Endothelial cell of umbilical vein (primary cell): ENCODE measurements around the gene RGS11. TPM values are rescaled to one million over a fixed set of nuclear protein-coding genes. Genes with fewer than 3 reads are reported as not detected.

ENCODE experiments used
- BruUV-seq: library from RNA; stranded (reverse); fragments of 400-500 nt; replicated peaks from 2 replicates; lab custom pipeline; 2021; lab: Mats Ljungman, UMichigan
- CTCF ChIA-PET: fragments of 300-600, 350-600 bp; sonication (Branson Sonifier 250); formaldehyde crosslinking; loops from one replicate; lab custom pipeline; 2021; ENCODE audit warnings: antibody characterized with exemption, inconsistent platforms; lab: Charles Lee
- POLR2A ChIA-PET: fragments of 300-600, 350-600 bp; sonication (Branson Sonifier 250); formaldehyde crosslinking; loops from one replicate; lab custom pipeline; 2021; ENCODE audit warnings: antibody characterized with exemption, inconsistent platforms; lab: Charles Lee
- DNase-seq: peaks from one replicate; pipeline ENCODE4 v3.0.0-alpha.2; 2011; ENCODE audit warnings: low read depth, low spot score
- FAIRE-seq: peaks from 2 replicates; lab custom pipeline; 2011; peaks lifted over from hg19 to GRCh38; lab: Jason Lieb, UNC
- H2AFZ ChIP-seq: 2 replicates; pipeline ENCODE4 v1.6.0; 2012; ENCODE audit warnings: low read depth, low read length, control low read depth, inconsistent platforms
- H3K27ac ChIP-seq: 2 replicates; pipeline ENCODE4 v1.5.1; 2011; ENCODE audit warnings: low read depth, mild to moderate bottlenecking, control low read depth, low read length, moderate library complexity; ENCODE audit not compliant: insufficient read depth
- H3K27me3 ChIP-seq, 2 experiments: 2 replicates each; pipeline versions ENCODE4 v1.6.0 to v1.6.1; 2011; ENCODE audit warnings: low read length in 2 of 2, mixed read lengths in 1 of 2; ENCODE audit not compliant: control insufficient read depth in 2 of 2, insufficient read depth in 2 of 2
- H3K36me3 ChIP-seq, 2 experiments: 2 replicates in 1 of 2; 3 replicates in 1 of 2; pipeline ENCODE4 v1.5.1; 2011; ENCODE audit warnings: low read length in 2 of 2, mild to moderate bottlenecking in 1 of 2, moderate library complexity in 1 of 2; ENCODE audit not compliant: control insufficient read depth in 2 of 2, insufficient read depth in 2 of 2; ENCODE audit errors: extremely low read depth in 1 of 2
- H3K4me1 ChIP-seq: 3 replicates; pipeline ENCODE4 v1.5.1; 2011; ENCODE audit warnings: mild to moderate bottlenecking, low read length; ENCODE audit not compliant: control insufficient read depth, insufficient read depth; ENCODE audit errors: extremely low read depth
- H3K4me2 ChIP-seq: 2 replicates; pipeline ENCODE4 v1.6.1; 2011; ENCODE audit warnings: low read length, control low read depth, mixed read lengths; ENCODE audit not compliant: insufficient read depth
- H3K4me3 ChIP-seq, 3 experiments: fragments of 200-600 bp in 1 of 3; sonication (generic), shearing (Covaris generic) in 1 of 3; replicated peaks in 1 of 3; 2 replicates each; pipeline ENCODE4 v1.5.1; 2011 to 2016; ENCODE audit warnings: control low read depth in 3 of 3, low read length in 3 of 3, mild to moderate bottlenecking in 2 of 3, inconsistent platforms in 1 of 3, low read depth in 1 of 3, moderate library complexity in 1 of 3; ENCODE audit not compliant: insufficient read depth in 1 of 3
- H3K79me2 ChIP-seq: 2 replicates; pipeline ENCODE4 v1.6.0; 2012; ENCODE audit warnings: low read length, inconsistent platforms; ENCODE audit not compliant: control insufficient read depth, insufficient read depth
- H3K9ac ChIP-seq: replicated peaks from 2 replicates; pipeline ENCODE3; 2011; ENCODE audit warnings: low read length, control low read depth; ENCODE audit not compliant: insufficient read depth; ENCODE audit errors: extremely low read depth
- H3K9me1 ChIP-seq: replicated peaks from 3 replicates; pipeline ENCODE4 v1.6.0; 2011; ENCODE audit warnings: mild to moderate bottlenecking, low read length; ENCODE audit not compliant: control insufficient read depth, insufficient read depth; ENCODE audit errors: extremely low read depth
- H3K9me3 ChIP-seq: replicated peaks from 2 replicates; pipeline ENCODE4 v1.5.1; 2012; ENCODE audit warnings: low read length, inconsistent platforms; ENCODE audit not compliant: control insufficient read depth, insufficient read depth
- H4K20me1 ChIP-seq: replicated peaks from 2 replicates; pipeline ENCODE3; 2011; ENCODE audit warnings: mild to moderate bottlenecking, low read length; ENCODE audit not compliant: control insufficient read depth, insufficient read depth; ENCODE audit errors: extremely low read depth
- CTCF ChIP-seq, 2 donors: IDR thresholded peaks; 1 replicate in 1 of 2; 2 replicates in 1 of 2; pipeline ENCODE4 v1.5.1; 2011; ENCODE audit warnings: low read length in 2 of 2, mild to moderate bottlenecking in 2 of 2, moderate library complexity in 2 of 2, control low read depth in 1 of 2, inconsistent platforms in 1 of 2, low read depth in 1 of 2; ENCODE audit not compliant: insufficient read depth in 1 of 2; ENCODE audit errors: extremely low read depth in 1 of 2
- EZH2 ChIP-seq: IDR thresholded peaks from 2 replicates; pipeline ENCODE4 v1.6.1; 2012; ENCODE audit warnings: borderline replicate concordance, low read depth, mild to moderate bottlenecking, moderate library complexity, low read length, inconsistent platforms; ENCODE audit not compliant: severe bottlenecking
- FOS ChIP-seq: IDR thresholded peaks from 2 replicates; pipeline ENCODE4 v1.6.1; 2011; ENCODE audit warnings: mild to moderate bottlenecking, low read length, moderate library complexity, borderline replicate concordance; ENCODE audit not compliant: insufficient read depth
- GATA2 ChIP-seq: IDR thresholded peaks from 2 replicates; pipeline ENCODE4 v1.7.0; 2011; ENCODE audit warnings: low read depth, mild to moderate bottlenecking, moderate library complexity, mixed read lengths, low read length; ENCODE audit not compliant: insufficient read length, insufficient read depth
- JUN ChIP-seq: IDR thresholded peaks from 2 replicates; pipeline ENCODE4 v1.6.1; 2011; ENCODE audit warnings: borderline replicate concordance, low read depth; ENCODE audit not compliant: insufficient read length, insufficient read depth
- MAX ChIP-seq: IDR thresholded peaks from 2 replicates; pipeline ENCODE4 v1.6.1; 2011; ENCODE audit not compliant: insufficient read depth, insufficient read length
- MYC ChIP-seq: IDR thresholded peaks from one replicate; pipeline ENCODE4 v1.6.1; 2011; ENCODE audit warnings: mild to moderate bottlenecking, low read depth, low read length
- POLR2A ChIP-seq: IDR thresholded peaks from 2 replicates; pipeline ENCODE4 v1.6.1; 2012; ENCODE audit warnings: low read depth, mild to moderate bottlenecking, control low read depth, low read length
- POLR2AphosphoS5 ChIP-seq: IDR thresholded peaks from 2 replicates; pipeline ENCODE4 v1.6.1; 2012; ENCODE audit warnings: low read depth, mild to moderate bottlenecking, control low read depth, low read length, moderate library complexity; ENCODE audit not compliant: insufficient read depth
- dilution Hi-C: fragments of 300-500 bp; cut with MboI; formaldehyde crosslinking; loops from one replicate; pipeline ENCODE4 v1.15.0; 2019; ENCODE audit warnings: low sequenced_read_pairs; ENCODE audit not compliant: extremely low pct_ligation_motif_present
- intact Hi-C: fragments of 100-400 bp; cut with micrococcal nuclease; formaldehyde crosslinking; loops from one replicate; pipeline ENCODE4 v1.10.0; 2022
- polyA plus RNA-seq, 4 experiments: library from polyadenylated mRNA; depleted of rRNA in 3 of 4; stranded (reverse) in 3 of 4; unstranded in 1 of 4; fragments of >200 nt; gene quantifications; 2 replicates each; pipeline versions ENCODE4 v1.2.1 to v1.2.3, GENCODE V29; 2011 to 2012; ENCODE audit warnings: missing spikeins in 1 of 4
- total RNA-seq: library from RNA; stranded (reverse); gene quantifications from 2 replicates; pipeline ENCODE4 v1.2.3, GENCODE V29; 2021

Gene RGS11
- total and polyA plus RNA-seq, 2 donors (not counting 3 experiments of a cell fraction or from before 2014, with no cell fraction given), result 3.0 to 4.9 TPM

- CTCF ChIA-PET, result interaction anchor here (1.2 kb wide), 1 partner anchor 186 kb away, joined by 3 read pairs; no protein-coding TSS in a partner anchor
- intact Hi-C loops, result no loop called here
- DNase-seq, result no peak
- H3K4me3 ChIP-seq, result no peak overlapping the region
- H2AFZ ChIP-seq, result no peak overlapping the region
- H3K27me3 ChIP-seq, result no peaks in the 10 kb centered on the region
- no peaks in the 10 kb centered on the region for H3K9me3 ChIP-seq
- POLR2A ChIA-PET, result no interaction called here
- TF ChIP-seq EZH2 (no peak), MAX (no peak), POLR2A (no peak), CTCF (IDR thresholded peaks at IDR 0.05; ENCODE audit: extremely low read depth in 1 of 2, insufficient read depth in 1 of 2, low read depth in 1 of 2, low read length in 2 of 2) (no peak), JUN (no peak), GATA2 (no peak), MYC (no peak), FOS (no peak), POLR2AphosphoS5 (no peak)
- no peaks in the 10 kb centered on the region for H3K9me1 ChIP-seq
- dilution Hi-C loops, result no loop called here
- no peak overlapping the region for H3K9ac ChIP-seq
- no peaks in the 10 kb centered on the region for H3K4me1 ChIP-seq
- no peaks in the 10 kb centered on the region for H3K79me2 ChIP-seq
- H3K4me2 ChIP-seq, result no peak overlapping the region
- no TSS peak for BruUV-seq
- no peak overlapping the region for H3K27ac ChIP-seq
- no peaks in the 10 kb centered on the region for H4K20me1 ChIP-seq
- H3K36me3 ChIP-seq, result peaks cover 0 to 31% of the 10 kb centered on the region in 2 experiments
- no peak for FAIRE-seq
Measured at GRCh38 chr16:293043-293775, 17.5 kb upstream of the RGS11 start.
